GM21423 (cell line): ENCODE data around the gene RRAGA.
"Not testable (repeated sequence)": the region's sequence is repeated elsewhere in the genome, so short reads cannot be mapped to it uniquely, and the experiment has no call there.

ENCODE experiments used
- ATAC-seq: cut with Tn5 transposase; IDR thresholded peaks from one replicate; pipeline ENCODE4 v1.9.1; 2021; ENCODE audit warnings: mild to moderate bottlenecking, moderate library complexity; ENCODE audit not compliant: unreplicated experiment

Gene RRAGA, protein sequence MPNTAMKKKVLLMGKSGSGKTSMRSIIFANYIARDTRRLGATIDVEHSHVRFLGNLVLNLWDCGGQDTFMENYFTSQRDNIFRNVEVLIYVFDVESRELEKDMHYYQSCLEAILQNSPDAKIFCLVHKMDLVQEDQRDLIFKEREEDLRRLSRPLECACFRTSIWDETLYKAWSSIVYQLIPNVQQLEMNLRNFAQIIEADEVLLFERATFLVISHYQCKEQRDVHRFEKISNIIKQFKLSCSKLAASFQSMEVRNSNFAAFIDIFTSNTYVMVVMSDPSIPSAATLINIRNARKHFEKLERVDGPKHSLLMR

DNA sequence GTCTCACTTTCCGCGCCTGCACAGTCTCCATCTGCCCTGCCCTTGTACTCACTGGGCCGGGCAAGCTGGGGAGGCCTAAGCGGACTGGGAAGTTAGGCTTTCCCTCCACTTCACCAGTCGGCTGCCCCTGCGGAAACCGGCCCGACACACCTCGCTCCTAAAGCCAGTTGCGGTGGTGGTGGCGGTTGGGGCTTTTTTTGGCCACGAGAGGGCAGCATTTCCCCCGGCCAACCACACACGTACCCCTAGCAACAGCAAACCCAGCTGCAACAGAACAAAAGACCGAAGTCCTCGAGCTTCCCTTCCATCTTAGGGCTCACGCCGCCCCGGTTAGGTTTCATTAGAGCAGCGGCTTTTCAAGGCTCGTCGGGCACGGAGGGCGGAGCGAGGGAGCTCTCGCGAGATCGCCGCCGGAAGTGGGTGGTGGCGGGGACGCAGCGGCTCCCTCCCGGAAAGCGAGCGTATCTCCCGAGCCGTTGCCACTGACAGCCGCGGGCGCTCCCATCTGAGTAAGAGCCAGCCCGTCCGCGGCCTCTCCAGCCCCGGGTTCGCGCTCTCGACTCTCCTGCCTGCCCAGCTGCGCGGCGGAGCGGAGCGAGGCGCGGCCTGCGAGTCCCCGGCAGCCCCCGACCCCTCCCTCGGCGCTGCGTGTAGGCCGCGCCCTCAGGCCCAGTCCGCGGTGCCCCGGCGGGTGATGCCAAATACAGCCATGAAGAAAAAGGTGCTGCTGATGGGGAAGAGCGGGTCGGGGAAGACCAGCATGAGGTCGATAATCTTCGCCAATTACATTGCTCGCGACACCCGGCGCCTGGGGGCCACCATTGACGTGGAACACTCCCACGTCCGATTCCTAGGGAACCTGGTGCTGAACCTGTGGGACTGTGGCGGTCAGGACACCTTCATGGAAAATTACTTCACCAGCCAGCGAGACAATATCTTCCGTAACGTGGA lies at the start of gene RRAGA:
TSS of gene RRAGA (plus strand) at position 462 of the 951 bp plus-strand sequence. CDS start at position 695, 233 bp downstream.
- ATAC-seq, result peak; percentile 90

DNA sequence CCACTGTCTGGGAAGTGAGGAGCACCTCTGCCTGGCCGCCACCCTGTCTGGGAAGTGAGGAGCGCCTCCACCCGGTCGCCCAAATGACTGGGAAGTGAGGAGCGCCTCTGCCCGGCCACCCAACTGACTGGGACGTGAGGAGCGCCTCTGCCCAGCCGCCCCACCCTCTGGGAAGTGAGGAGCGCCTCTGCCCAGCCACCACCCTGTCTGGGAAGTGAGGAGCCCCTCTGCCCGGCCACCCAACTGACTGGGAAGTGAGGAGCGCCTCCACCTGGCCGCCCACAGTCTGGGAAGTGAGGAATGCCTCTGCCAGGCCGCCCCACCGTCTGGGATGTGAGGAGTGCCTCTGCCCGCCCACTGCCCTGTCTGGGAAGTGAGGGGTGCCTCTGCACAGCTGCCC lies 49.1 kb upstream of the RRAGA start:
- no peak for ATAC-seq

DNA sequence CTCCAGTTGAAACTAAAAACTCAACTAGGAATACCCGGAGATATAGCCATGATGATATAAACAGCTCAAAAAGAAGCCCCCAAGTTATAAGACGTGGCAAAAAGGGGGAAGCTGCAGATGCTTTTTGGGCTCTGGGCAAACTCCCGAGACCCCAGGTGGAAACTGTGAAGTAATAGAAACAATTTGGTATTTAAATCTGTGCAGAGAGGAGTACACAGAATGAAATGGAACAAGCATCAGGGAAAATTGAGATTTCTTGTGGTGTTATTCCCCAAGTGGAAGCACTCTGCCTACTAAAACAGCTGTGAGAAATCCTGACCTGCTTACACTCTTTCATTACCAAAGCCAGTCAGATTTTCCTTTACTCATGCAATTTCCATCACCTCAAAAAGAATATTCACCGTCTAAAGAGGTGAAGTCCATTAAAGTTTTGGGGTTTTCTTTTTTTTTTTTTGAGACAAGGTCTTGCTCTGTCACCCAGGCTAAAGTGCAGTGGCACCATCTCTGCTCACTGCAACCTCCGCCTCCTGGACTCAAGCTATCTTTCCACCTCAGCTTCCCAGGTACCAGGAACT lies 39.7 kb upstream of the RRAGA start:
- no peak for ATAC-seq

DNA sequence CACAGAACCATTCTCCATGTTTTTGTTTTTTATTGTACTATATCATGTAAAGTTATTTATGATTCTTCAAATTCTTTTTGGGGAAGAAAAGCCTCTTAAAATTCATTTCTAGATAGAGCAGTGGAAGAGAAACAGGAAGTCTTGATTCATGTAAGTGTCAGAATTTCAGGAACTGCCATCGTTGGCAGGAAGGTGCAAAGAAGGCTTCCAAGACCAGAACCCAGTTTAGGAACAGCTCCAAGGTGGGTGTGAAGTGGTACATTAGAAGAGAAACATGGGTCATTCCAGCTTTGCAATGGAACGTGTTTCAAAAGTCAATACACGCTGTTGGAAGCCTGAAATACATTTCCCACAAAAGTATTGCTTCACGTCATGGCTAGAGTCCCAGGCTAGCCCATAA lies 31.0 kb upstream of the RRAGA start:
- no peak for ATAC-seq

DNA sequence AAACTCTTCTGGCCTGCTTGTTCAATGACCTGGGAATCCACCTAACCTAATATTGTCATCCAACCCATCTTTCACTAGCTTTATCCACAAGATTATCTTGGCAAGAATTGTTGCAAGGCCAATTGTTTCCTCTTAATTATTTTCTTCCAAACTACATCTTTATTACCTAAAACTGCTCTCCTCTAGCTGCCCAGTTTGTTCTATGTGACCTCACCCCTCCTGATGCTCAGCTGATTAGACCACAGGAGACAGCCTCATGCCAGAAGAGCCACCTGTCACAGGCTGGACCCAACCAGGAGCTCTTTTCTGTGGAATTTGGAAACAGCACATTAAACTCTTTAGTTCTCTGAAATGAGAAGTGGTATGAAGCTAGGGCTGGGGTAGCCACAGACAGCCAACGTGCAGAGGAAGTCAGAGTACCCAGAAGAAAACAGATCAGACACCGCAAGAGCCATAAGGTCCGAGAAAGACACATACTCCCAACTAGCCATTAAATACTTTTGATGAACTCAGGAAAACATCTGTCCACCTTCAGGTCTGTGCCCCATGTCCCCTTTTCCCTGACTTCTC lies 28.3 kb upstream of the RRAGA start:
- no peak for ATAC-seq

DNA sequence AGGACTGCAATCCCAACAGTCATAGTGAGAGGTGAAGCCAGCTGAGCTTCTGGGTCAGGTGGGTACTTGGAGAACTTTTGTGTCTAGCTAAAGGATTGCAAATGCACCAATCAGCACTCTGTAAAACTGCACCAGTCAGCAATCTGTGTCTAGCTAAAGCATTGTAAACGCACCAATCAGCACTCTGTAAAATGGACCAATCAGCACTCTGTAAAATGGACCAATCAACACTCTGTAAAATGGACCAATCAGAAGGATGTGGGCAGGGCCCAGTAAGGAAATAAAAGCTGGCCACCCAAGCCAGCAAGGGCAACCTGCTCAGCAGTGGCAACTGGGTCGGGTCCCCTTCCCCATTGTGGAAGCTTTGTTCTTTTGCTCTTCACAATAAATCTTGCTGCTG lies 27.6 kb upstream of the RRAGA start:
- ATAC-seq, result not testable (repeated sequence)

DNA sequence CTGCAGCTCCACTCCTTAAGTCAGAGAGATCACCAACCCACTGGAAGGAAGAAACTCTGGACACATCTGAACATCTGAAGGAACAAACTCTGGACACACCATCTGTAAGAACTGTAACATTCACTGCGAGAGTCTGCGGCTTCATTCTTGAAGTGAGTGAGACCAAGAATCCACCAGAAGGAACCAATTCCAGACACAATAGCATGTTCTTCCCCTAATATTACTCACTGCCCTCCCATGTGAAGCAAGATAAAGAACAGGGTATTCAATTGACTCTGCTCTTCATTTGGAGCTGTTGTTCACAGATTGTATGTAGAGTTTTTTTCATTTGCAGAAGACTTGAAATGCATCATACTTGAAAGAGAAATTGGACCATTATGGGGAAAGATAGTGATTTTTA lies 27.0 kb upstream of the RRAGA start:
- no peak for ATAC-seq

DNA sequence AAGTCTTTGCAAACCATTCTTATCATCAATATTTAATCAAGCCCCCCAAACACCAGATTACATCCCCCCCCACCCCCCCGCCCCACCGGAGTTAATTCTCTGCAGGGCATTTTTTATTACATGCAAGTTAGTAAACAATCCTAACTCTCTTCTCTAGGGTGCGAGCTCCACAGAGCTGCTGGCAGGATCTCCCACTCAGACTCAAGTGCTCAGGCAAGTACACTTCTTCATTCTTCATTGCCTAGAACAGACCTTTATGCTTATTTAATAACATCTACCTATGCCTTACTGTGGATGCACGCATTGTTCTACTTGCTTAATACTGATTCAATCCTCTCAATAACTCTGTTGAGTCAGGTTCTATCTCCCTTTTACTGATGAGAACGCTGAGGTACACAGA lies 26.1 kb upstream of the RRAGA start:
- ATAC-seq, result no peak

DNA sequence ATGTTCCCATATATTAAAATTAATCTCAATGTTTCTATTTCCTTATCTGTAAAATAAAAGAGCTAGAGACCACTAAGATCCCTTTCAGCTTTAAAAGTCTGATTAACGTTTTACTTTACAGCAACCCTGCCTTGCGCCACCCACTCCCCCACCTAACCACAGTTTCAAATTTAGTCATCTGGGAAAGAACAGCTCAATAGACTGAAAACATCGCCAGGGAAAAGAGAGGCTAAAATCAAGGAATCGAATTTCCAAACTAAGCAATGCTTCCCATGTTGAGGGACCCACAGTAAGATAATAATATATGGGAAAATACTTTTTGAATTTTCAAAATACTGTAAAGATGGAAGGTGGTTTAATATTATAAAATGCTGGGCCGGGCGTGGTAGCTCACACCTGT lies 22.9 kb upstream of the RRAGA start:
- no peak for ATAC-seq

DNA sequence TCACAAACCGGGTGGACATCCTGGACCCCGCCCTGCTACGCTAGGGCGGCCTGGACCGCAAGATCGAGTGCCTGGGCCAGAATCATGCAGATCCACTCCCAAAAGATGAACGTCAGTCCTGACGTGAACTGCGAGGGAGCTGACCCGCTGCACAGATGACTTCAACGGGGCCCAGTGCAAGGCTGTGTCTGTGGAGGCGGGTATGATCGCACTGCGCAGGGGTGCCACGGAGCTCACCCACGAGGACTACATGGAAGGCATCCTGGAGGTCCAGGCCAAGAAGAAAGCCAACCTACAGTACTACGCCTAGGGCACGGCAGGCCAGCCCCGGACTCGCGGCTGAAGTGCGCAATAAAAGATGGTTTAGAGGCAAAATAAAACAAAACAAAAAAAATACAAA lies 21.4 kb upstream of the RRAGA start:
- no peak for ATAC-seq

DNA sequence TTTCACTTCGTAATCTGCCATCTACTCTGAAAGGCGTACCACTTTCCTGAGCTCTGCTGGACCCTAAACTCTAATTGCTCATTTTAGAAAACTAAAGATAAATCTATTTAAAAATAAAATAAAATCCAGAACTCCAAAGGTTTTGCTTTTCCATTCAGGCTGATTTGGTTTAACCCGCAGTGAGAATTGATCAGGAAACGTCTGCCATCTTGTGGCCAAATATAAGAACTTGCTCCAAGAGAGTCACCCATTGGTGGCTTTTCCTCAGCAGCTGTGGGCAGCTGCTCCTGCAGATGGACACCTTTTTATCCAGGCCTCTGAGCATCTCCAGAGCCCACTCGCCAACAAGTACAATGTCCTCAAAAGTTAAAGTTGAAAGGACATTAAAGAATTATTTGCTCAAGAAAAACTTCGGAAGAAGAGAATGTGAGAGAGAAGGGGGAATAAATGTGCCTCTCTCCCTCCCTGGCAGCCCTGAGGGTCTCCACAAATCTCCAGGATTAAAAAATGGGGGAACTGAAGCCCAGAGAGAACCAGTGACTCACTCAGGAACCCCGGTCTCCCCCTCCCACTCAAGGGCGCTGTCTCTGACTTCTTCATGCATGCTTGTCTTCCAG lies 20.3 kb upstream of the RRAGA start:
- peak; percentile 55 for ATAC-seq

DNA sequence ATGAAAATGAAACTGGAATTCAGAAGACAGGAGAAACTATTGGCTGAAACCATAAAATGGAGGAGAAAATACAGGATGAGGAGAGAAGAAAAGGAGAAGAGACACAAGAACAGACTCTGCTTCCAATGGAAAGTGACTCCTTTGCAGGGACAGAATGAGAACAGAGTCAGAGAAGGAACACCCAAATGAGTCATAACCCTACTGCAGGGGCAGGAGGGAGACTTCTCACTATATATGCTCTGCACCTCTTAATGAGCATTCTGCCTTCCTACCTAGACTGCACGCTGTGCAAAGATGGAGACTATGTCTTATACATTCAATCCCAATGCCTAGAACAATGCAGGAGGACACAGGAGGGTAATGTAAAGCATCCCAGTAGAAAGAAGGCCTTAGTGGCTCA lies 18.3 kb upstream of the RRAGA start:
- ATAC-seq, result no peak

DNA sequence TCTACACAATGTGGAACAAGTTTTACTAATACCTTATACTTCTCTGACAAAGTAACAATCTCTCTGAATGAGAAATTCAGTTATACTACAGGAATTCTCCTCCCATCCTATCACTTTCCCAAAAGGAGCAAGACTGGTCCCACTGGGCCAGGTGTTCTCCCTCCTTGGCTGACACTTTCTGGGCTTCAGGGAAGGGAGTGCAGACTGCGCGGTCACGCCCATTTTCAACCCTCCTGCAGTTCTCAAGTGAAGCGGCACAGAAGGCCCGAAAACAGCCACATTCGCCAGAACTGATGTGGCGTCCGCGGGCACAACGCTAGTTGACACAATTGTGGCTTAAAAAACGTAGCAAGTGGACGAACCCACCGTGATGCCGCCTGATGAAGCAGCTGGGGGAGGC lies 16.8 kb upstream of the RRAGA start:
- ATAC-seq, result no peak

DNA sequence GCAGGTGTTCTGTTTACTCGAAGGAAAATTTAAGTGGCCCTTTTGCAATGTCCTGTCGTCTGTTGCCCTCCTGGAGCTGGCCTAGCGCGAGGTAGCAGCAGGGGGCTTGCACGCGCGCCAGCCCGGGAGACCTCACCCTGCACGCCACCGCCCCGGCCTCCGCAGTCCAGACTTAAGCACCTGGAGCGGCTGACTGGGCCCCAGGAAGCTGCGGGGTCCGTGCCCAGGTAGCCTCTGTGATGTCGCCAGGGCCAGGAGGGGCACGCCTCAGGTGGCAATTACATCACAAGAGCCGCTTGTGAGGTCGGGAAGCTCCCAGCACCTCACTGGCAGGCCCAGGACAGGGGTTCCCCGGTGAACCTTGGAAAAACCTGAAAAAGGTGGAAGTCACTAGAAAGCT lies 16.2 kb upstream of the RRAGA start, which contains the start of gene SAXO1:
TSS of gene SAXO1 (minus strand) at position 195 of the 400 bp plus-strand sequence. CDS start 301 bp downstream, outside the sequence.
- ATAC-seq, result no peak

DNA sequence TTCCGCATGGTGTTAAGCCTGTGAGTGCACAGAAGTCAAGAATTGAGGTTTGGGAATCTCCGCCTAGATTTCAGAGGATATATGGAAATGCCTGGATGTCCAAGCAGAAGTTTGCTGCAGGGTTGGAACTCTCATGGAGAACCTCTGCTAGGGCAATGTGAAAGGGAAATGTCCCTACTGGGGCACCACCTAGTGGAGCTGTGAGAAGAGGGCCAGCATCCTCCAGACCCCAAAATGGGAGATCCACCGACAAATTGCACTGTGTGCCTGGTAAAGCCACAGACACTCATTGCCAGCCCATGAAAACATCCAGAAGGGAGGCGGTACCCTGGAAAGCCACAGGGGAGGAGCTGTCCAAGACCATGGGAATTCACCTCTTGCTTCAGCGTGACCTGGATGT lies 12.6 kb upstream of the RRAGA start:
- no peak for ATAC-seq

DNA sequence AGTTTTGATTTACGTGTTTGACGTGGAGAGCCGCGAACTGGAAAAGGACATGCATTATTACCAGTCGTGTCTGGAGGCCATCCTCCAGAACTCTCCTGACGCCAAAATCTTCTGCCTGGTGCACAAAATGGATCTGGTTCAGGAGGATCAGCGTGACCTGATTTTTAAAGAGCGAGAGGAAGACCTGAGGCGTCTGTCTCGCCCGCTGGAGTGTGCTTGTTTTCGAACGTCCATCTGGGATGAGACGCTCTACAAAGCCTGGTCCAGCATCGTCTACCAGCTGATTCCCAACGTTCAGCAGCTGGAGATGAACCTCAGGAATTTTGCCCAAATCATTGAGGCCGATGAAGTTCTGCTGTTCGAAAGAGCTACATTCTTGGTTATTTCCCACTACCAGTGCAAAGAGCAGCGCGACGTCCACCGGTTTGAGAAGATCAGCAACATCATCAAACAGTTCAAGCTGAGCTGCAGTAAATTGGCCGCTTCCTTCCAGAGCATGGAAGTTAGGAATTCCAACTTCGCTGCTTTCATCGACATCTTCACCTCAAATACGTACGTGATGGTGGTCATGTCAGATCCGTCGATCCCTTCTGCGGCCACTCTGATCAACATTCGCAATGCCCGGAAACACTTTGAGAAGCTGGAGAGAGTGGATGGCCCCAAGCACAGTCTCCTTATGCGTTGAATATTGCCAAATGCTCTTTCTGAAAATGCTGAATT lies 850 bp downstream of the RRAGA start:
- no peak for ATAC-seq

DNA sequence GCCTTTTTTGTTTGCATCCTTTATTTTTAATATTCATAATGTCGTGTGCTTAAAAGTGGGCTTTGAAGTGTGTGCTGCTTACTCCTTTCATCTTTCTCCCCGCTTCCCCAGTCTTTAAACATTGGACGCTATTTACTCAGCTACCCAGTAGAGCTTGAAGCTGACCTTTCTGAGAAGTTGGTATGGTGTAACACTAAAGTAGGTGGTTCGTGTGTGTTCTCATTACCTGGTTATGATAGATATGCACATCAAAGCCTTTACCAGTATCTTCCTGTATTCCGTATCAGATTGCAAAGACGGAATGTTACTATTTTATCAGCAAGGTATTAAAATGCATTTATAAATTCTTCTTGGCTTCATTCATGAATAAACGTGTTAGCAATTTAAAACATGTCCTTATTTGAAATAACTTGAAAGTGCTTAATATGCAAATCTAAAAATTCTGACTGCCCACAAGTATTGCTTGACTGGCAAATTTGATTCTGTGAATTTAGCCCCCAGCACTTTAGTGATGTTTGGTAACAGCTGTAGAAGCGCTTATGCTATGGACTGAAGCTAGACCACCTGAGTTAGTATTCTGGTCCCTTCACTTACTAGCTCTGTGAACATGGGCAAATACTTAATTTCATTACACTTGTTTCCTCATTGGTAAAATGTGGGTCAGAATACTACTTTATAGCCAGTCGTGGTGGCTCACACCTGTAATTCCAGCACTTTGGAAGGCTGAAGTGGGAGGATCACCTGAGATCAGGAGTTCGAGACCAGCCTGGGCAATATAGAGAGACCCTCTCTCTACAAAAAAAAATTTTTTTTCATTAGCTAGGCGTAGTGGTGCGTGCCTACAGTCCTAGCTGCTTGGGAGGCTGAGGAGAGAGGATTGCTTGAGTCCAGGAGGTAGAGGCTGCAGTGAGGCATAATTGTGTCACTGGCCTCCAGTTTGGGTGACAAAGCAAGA lies 1.7 kb downstream of the RRAGA start:
- no peak for ATAC-seq

DNA sequence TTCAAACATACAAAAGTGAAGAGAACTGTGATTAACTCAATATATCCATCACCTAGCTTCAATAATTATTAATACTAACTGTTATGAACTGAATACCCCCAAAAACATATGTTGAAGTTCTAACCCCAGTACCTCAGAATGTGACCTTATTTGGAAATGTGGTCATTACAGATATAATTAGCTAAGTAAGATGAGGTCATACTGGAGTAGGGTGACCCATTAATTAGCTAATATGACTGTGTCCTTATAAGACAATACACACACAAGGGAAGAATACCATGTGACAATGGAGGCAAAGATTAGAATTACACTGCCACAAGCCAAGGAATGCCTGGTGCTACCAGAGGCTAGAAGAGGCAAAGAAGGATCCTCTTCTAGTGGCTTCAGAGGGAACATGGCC lies 7.8 kb downstream of the RRAGA start:
- no peak for ATAC-seq

DNA sequence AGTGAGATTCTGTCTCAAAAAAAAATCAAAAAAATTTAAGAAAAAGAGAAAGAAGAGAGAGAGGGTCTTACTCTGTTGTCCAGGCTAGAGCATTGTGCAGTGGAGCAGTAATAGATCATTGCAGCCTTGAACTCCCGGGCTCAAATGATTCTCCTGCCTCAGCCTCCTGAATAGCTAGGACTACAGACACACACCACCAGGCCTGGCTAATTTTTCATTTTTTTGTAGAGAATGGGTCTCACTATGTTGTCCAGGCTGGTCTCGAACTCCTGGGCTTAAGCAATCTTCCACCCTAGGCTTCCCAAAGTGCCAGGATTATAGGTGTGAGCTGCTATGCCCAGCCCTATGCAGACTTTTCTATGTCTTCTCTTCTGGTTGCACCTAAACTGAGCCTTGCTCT lies 25.0 kb downstream of the RRAGA start:
- no peak for ATAC-seq
